AG04450 (cell line): ENCODE data around the gene UMAD1. TPM values are rescaled to one million over a fixed set of nuclear protein-coding genes. Genes with fewer than 3 reads are reported as not detected.

Experiments used
- CTCF ChIA-PET: fragments of 300-600, 350-600 bp; formaldehyde crosslinking; extraction: SDS; loops from one replicate; lab custom pipeline; 2022; ENCODE audit warnings: antibody characterized with exemption, inconsistent platforms; lab: Charles Lee
- POLR2A ChIA-PET: fragments of 350-600 bp; formaldehyde crosslinking; extraction: SDS; loops from one replicate; lab custom pipeline; 2021; ENCODE audit warnings: antibody characterized with exemption, inconsistent platforms; lab: Yijun Ruan, JAX
- DNase-seq: peaks from one replicate; pipeline ENCODE4 v3.0.0-alpha.2; 2011; ENCODE audit warnings: low read depth, low spot score
- H3K27ac ChIP-seq: one replicate; pipeline ENCODE4 v1.5.1; 2012; ENCODE audit warnings: low read depth, low read length, control low read depth
- H3K27me3 ChIP-seq: one replicate; pipeline ENCODE4 v1.6.0; 2012; ENCODE audit warnings: low read length; ENCODE audit not compliant: control insufficient read depth, insufficient read depth
- H3K4me3 ChIP-seq: 2 replicates; pipeline ENCODE4 v1.5.1; 2011; ENCODE audit warnings: mild to moderate bottlenecking, low read depth, low read length, control low read depth
- H3K9me3 ChIP-seq: 2 replicates; pipeline ENCODE4 v1.5.1; 2012; ENCODE audit warnings: low read length; ENCODE audit not compliant: control insufficient read depth, insufficient read depth
- polyA plus RNA-seq: library from polyadenylated mRNA; depleted of rRNA; stranded (reverse); fragments of >200 nt; gene quantifications from 2 replicates; pipeline ENCODE4 v1.2.3, GENCODE V29; 2011
- TF ChIP-seq, protein P1 (sequence below): IDR thresholded peaks from 2 replicates; pipeline ENCODE4 v1.5.1; 2011; ENCODE audit warnings: low read depth, low read length, control low read depth, inconsistent platforms

UMAD1 gene
- polyA plus RNA-seq, 1 experiment, result 22.8 TPM

DNA sequence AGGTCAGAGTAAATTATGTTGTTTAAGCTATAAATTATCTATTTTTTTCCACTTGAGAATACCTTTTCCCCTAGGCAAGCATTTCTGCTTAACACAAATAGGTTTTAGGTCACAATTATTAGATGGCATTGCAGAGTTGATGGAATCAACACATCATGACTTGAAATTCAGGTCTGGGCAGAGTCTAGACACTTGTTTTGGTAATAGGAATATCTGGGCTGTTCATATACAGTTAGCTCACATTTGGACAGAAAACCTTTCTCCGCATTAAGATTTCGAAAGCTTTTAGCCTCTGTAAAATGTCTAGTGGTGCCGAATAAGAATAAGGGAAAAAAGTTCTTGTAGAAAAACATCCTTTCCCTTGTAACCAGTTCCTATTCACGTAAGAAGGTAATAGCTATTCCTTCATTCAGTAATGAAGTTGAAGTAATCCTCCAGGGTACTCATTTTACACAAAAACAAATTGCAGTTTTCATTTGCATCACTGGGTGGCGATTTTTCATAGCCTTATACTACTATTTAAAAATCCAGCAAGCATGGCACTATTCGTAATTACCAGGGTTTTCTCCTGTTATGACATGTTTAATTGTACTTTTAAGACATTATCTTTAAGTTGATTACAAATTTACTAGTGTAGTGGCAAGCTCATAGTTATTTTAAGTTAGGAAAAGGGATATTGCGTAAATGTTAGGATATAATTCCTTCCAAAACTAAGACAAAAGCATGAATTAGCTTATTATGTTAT, 40.8 kb downstream of the UMAD1 start:
- H3K27ac ChIP-seq, result no peak overlapping the region
- no peak for DNase-seq
- no peaks in the 10 kb centered on the region for H3K27me3 ChIP-seq
- TF ChIP-seq, protein P1, sequence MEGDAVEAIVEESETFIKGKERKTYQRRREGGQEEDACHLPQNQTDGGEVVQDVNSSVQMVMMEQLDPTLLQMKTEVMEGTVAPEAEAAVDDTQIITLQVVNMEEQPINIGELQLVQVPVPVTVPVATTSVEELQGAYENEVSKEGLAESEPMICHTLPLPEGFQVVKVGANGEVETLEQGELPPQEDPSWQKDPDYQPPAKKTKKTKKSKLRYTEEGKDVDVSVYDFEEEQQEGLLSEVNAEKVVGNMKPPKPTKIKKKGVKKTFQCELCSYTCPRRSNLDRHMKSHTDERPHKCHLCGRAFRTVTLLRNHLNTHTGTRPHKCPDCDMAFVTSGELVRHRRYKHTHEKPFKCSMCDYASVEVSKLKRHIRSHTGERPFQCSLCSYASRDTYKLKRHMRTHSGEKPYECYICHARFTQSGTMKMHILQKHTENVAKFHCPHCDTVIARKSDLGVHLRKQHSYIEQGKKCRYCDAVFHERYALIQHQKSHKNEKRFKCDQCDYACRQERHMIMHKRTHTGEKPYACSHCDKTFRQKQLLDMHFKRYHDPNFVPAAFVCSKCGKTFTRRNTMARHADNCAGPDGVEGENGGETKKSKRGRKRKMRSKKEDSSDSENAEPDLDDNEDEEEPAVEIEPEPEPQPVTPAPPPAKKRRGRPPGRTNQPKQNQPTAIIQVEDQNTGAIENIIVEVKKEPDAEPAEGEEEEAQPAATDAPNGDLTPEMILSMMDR, result peak; percentile 70
- H3K9me3 ChIP-seq, result no peaks in the 10 kb centered on the region; the same call in 1 of the 2 replicates
- H3K4me3 ChIP-seq, result no peak overlapping the region
- ChIA-PET POLR2A (interaction anchor here (0.9 kb wide), 1 partner anchor 287 kb away, joined by 3 read pairs; the partner anchor contains the start of gene GLCCI1), CTCF (interaction anchor here (0.6 to 3.0 kb wide), 69 partner anchors 10 to 615 kb away, joined by 3 to 80 read pairs (median 5); partner anchors contain the start of genes GLCCI1, RPA3 and UMAD1)

DNA sequence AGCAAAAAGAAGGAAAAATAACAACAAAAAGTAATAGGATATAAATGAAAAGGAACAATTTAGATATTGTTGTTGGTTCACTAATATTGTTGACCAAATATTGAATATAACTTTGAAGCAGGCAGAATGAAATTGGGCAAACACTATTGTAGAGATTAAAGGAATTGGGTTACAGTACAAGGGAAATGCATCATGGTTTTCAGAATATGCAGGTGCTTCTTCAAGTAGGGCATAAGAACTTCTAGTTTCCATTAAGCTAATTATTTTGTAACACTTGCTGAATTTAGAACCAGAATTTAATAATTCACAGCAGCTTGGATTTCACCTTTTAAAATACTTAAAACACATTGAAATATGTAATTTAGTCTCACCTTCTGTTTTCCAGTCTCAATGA, 41.4 kb downstream of the UMAD1 start:
- CTCF ChIA-PET, result interaction anchor here (0.6 to 3.0 kb wide), 50 partner anchors 10 to 614 kb away, joined by 3 to 80 read pairs (median 8); partner anchors contain the start of genes GLCCI1 and RPA3
- POLR2A ChIA-PET, result interaction anchor here (0.9 kb wide), 1 partner anchor 287 kb away, joined by 3 read pairs; the partner anchor contains the start of gene GLCCI1

DNA sequence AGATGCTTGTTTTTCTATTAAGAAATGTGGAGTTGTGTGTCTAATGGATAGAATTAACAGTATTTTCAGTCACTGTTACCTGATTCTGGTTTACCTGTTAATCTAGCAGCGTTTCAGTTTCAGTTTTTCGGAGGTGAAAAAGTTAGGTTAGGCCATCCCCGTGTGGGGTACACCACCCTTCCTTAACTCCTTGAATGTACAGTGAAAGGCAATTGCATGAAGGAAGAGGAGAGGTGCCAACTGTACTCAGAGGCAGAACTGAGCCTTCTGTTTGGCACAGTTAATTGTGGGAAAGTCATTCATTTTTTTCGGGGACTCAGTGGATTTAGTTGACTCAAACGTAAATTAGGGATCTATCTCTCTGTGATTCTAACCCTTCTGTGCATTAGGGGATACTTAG, 42.3 kb downstream of the UMAD1 start:
- no peaks in the 10 kb centered on the region for H3K27me3 ChIP-seq
- ChIA-PET POLR2A (no interaction called here), CTCF (interaction anchor here (0.7 to 2.6 kb wide), 6 partner anchors 9 to 284 kb away, joined by 3 to 63 read pairs (median 6); partner anchors contain the start of gene RPA3)
- TF ChIP-seq, protein P1, result no peak
- no peak overlapping the region for H3K27ac ChIP-seq
- no peaks in the 10 kb centered on the region; the same call in 1 of the 2 replicates for H3K9me3 ChIP-seq
- no peak for DNase-seq
- H3K4me3 ChIP-seq, result no peak overlapping the region

More for the DNA sequence above, 41.4 kb downstream of the UMAD1 start:
- Histone ChIP-seq H3K27me3 (no peaks in the 10 kb centered on the region), H3K4me3 (no peak overlapping the region), H3K27ac (no peak overlapping the region), H3K9me3 (no peaks in the 10 kb centered on the region; the same call in 1 of the 2 replicates)
- DNase-seq, result no peak
- TF ChIP-seq, protein P1, result no peak

DNA sequence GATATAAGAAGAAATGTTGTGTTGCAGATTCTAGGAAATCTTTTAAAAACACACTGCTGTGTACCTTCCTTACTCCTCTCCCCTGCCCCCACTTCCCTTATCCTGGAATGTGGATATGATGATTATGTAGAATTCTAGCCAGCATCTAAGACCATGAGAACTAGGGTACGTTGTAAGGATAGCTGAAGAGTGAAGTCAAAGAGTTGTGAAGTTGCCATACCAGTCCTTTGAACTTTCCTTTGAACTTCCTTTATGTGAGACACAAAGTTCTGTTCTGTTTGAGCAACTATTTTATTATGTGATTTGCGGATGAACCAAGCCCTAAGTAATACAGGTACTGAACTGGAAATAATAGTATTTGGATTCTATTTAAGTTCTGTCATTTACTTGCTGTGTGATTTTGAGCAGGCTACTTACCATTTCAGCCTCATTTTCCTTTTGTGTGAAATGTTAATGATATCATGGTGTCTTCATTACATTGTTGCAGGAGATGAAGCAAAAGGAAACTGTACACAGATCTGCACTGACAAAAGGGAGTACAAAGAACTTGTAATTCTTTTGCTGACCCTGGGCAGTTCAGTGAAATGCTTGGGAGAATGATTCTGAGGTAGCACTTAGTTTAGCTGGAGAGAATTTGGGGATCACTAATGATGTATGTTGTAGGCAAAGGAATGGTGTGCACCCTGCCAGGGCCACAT, 46.4 kb downstream of the UMAD1 start:
- H3K9me3 ChIP-seq, result no peaks in the 10 kb centered on the region
- ChIA-PET CTCF (interaction anchor here (0.9 to 1.8 kb wide), 3 partner anchors 9 to 503 kb away, joined by 3 to 4 read pairs (median 3); no protein-coding TSS in a partner anchor), POLR2A (no interaction called here)
- H3K27me3 ChIP-seq, result no peaks in the 10 kb centered on the region
- TF ChIP-seq, protein P1, result no peak
- DNase-seq, result no peak
- H3K4me3 ChIP-seq, result no peak overlapping the region
- H3K27ac ChIP-seq, result no peak overlapping the region
